AG10803 (cell line): Measurements from ENCODE around the gene TIMM44.

Experiments
- DNase-seq: peaks from one replicate; pipeline ENCODE4 v3.0.0; 2010; ENCODE audit warnings: low read depth
- H3K4me3 ChIP-seq: 2 replicates; pipeline ENCODE4 v1.5.1; 2011; ENCODE audit warnings: mild to moderate bottlenecking, low read length, control low read depth
- CTCF ChIP-seq: conservative IDR thresholded peaks from 2 replicates; pipeline ENCODE4 v1.5.1; 2011; ENCODE audit warnings: mild to moderate bottlenecking, low read length, control low read depth, inconsistent platforms

TIMM44 gene

GRCh38 chr19:7924241-7924640 lies 19.2 kb downstream of the TIMM44 start:
- H3K4me3 ChIP-seq = no peak overlapping the region
- no peak for DNase-seq
- no peak for TF ChIP-seq CTCF

GRCh38 chr19:7923295-7924191 lies 19.9 kb downstream of the TIMM44 start:
- H3K4me3 ChIP-seq = no peak overlapping the region

GRCh38 chr19:7922836-7923195 lies 20.6 kb downstream of the TIMM44 start:
- TF ChIP-seq CTCF = no peak
- DNase-seq = no peak
- H3K4me3 ChIP-seq = no peak overlapping the region

More at GRCh38 chr19:7923295-7924191, 19.9 kb downstream of the TIMM44 start:
- DNase-seq = no peak
- no peak for TF ChIP-seq CTCF

GRCh38 chr19:7921967-7922835 lies 21.3 kb downstream of the TIMM44 start:
- DNase-seq = no peak
- H3K4me3 ChIP-seq = peak overlapping the region; percentile 75; the same call in 1 of the 2 replicates
- no peak for TF ChIP-seq CTCF

GRCh38 chr19:7921302-7921966 lies 22.0 kb downstream of the TIMM44 start:
- no peak for TF ChIP-seq CTCF
- H3K4me3 ChIP-seq = peak overlapping the region; percentile 75
- no peak for DNase-seq

GRCh38 chr19:7920519-7921301 lies 22.8 kb downstream of the TIMM44 start:
- peak overlapping the region; percentile 75 for H3K4me3 ChIP-seq
- DNase-seq = peak; percentile 98
- TF ChIP-seq CTCF = no peak
